Measurements from ENCODE around the gene FMN1.

The FMN1 gene

GRCh38 chr15:33068511-33068990 is 126.0 kb downstream of the FMN1 start:
- DNase-seq (ENCODE audit: low read depth in 2 of 3, low spot score in 2 of 3) = no peak

GRCh38 chr15:33068007-33068481 is 126.5 kb downstream of the FMN1 start:
- DNase-seq (ENCODE audit: low read depth in 2 of 3, low spot score in 2 of 3) = no peak

DNA sequence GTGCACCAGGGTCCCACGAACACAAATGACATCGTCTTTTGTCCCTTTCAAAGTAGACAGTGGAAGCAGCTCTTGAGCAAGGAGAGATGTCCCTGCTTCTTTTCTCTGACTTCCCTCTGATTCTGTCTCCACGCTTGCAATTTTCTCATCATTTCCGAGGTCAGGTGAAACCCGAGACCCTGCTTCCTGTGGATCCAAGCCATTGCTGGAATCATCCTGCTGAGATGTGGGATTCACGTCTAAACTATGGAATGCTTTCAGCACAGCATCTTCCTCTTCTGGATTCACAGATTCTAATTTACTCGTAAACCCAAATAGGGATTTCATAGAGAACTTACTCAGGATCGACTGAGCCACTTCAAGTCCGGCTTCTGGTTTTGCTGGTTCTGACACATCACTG is 127.1 kb downstream of the FMN1 start:
- no peak for DNase-seq (ENCODE audit: low read depth in 2 of 3, low spot score in 2 of 3)

DNA sequence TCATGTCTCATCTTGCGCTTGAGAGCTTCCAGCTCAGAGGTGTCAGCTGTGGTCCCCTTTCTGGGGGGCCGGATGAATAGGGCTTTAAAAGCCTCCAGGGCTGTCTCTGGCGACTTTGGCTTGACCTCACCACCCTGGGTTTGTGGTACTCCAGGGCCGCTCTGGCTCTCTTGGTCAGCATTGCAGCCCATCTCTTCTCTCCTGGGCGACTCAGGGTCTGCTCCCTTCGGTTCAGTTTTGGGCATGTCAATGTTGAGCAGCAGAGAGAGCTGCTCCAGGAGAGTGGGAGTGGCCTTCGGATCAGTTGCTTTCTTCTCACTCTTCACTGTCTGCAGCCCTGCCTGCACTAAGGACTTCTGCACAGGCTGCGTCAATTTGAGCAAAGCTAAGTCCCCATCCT is 127.9 kb downstream of the FMN1 start:
- DNase-seq (ENCODE audit: low read depth in 2 of 3, low spot score in 2 of 3) = no peak

DNA sequence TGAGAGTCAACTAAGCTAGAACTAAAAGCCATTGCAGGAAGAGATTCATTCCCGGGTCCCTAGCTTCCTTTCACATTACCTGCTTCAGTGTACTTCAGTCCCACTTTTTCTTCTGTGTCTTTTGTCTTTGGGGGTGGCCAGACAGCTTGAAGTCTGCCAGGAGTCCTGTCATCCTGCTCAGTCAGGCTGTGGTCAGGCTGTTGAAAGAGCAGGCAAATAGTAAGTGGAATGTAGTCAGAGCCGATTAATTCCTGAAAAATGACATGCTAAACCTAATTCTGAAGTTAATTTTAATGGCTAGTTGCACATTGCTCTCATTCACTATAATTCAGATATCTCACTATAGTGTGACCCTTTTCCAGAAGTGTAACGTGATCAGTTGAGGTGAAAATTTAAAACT is 129.6 kb downstream of the FMN1 start:
- DNase-seq (ENCODE audit: low read depth in 2 of 3, low spot score in 2 of 3) = no peak

DNA sequence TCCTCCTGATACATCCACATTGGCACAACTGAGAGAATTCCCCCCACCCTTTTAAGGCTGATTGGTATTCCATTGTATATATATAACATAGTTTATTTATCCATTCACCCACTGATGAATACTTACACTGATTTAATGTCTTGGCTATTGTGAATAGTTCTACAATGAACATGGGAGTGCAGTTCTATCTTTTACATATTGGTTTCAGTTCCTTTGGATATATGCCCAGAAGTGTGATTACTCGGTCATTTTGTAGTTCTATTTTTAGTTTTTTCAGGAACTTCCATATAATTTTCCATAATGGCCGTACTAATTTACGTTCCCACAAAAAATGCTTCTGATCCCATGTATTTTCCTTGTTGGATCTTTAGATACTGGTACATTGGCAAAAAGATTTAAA is 135.3 kb downstream of the FMN1 start:
- DNase-seq (ENCODE audit: low read depth in 2 of 3, low spot score in 2 of 3) = no peak

DNA sequence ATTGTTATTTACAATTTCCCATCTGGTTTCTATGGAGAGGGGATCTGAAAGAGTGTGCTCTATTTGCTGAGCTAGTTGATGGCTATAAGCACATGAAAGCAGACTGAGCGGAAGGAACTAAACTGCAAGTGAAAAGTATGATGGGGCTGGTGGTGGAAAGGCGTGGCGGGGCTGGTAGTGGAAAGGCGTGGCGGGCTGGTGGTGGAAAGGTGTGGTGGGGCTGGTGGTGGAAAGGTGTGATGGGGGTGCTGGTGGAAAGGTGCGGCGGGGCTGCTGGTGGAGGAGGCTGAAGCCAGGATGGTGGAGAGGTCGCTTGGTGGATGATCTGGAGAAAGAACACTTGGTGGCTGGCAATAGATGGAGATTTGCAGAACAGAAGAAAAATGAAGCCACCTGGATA is 136.7 kb downstream of the FMN1 start:
- no peak for DNase-seq (ENCODE audit: low read depth in 2 of 3, low spot score in 2 of 3)

DNA sequence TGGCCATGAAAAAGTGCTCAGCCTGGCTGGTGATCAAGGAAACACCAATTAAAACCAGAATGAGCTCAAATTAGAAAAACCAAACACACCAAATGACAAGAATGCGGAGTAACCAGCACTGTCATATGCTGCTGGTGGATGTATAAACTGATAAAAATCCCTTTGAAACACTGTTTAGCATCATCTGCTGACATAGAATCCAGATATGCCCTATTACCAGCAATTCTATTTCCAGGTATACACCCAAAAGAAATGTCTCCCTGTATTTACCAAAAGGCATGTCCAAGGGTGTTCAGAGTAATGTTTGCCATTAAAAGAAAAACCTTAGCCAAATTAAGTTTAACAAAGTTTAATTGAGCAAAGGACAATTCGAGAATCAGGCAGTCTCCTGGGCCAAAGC is 138.6 kb downstream of the FMN1 start:
- no peak for DNase-seq (ENCODE audit: low read depth in 2 of 3, low spot score in 2 of 3)

GRCh38 chr15:33051528-33051927 is 143.0 kb downstream of the FMN1 start:
- no peak for DNase-seq (ENCODE audit: low read depth in 2 of 3, low spot score in 2 of 3)

DNA sequence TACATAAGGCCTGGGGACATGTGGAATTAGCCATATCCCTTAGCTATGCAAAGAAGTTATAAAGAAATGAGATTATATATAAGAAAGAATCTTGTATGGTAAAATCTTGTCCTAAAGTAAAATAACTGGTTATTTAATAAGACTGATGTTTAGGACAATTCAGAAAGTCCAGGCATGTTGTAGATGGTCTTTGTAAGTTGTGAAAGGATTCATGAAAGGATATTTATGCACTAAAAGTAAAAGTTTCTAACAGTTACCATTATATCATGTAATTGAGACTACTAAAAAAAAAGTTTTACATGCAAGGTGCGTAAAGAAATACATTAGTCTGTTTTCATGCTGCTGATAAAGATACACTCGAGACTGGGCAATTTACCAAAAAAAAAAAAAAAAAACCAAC is 146.3 kb downstream of the FMN1 start:
- no peak for DNase-seq (ENCODE audit: low read depth in 2 of 3, low spot score in 2 of 3)

GRCh38 chr15:33047077-33047476 is 147.4 kb downstream of the FMN1 start:
- no peak for DNase-seq (ENCODE audit: low read depth in 2 of 3, low spot score in 2 of 3)

DNA sequence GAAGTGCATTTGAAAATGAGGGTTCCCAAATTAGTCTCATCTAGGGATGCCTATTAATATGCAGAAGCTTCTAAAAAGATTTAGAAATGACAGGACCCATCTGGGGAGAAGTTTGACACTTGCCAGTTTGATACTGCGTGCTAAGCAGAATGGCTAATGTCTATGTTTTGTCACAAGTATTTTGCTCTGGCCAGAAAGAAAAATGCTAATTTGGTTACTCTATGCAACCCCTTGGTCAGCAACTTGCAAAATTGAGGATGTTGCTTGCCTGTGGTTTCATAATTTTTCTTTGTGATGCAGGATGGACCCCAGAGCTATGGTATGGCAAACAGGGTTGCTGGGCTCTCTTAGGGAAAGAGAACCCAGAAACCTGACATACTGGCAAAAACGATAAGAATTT is 148.2 kb downstream of the FMN1 start:
- DNase-seq (ENCODE audit: low read depth in 2 of 3, low spot score in 2 of 3) = no peak

- no peak for DNase-seq (ENCODE audit: low read depth in 2 of 3, low spot score in 2 of 3)
Measured at GRCh38 chr15:33045066-33045810, 149.3 kb downstream of the FMN1 start.

DNA sequence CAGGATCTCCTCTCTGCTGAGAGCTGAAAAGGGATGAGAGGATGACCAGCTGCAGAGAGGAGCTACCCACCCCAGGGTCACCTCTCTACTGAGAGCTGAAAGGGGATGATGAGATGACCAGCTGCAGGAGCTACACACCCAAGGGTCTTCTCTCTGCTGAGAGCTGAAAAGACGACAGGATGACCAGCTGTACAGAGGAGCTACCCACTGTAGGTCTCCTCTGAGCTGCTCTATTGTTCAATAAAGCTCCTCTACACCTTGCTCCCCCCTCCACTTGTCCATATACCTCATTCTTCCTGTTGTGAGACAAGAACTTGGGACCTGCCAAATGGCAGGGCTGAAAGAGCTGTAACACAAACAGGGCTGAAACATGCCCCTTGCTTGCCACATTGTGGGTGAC is 149.9 kb downstream of the FMN1 start:
- no peak for DNase-seq (ENCODE audit: low read depth in 2 of 3, low spot score in 2 of 3)

GRCh38 chr15:33043636-33044035 is 150.9 kb downstream of the FMN1 start:
- no peak for DNase-seq (ENCODE audit: low read depth in 2 of 3, low spot score in 2 of 3)

DNA sequence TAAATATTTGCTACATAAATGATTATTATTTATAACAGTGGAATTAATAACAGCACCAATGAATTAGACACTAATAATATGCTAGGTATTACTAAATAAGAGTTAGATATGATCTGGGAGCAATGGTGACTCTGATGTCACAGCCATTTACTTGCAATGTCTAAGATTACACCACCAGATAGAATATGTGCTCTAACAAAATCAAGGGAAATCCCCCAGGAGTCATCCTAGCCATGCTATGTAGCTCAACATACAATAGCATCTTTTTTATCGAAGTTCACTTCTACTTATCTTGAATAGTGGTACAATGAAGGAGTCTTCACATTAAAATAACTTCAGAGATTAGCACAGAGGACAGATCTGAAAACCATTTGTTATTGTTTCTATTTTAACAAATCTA is 154.0 kb downstream of the FMN1 start:
- DNase-seq (ENCODE audit: low read depth in 2 of 3, low spot score in 2 of 3) = no peak

- no peak for DNase-seq (ENCODE audit: low read depth in 2 of 3, low spot score in 2 of 3)
Measured at GRCh38 chr15:33034588-33034987, 159.9 kb downstream of the FMN1 start.

GRCh38 chr15:33032053-33032452 is 162.5 kb downstream of the FMN1 start:
- DNase-seq (ENCODE audit: low read depth in 2 of 3, low spot score in 2 of 3) = no peak

DNA sequence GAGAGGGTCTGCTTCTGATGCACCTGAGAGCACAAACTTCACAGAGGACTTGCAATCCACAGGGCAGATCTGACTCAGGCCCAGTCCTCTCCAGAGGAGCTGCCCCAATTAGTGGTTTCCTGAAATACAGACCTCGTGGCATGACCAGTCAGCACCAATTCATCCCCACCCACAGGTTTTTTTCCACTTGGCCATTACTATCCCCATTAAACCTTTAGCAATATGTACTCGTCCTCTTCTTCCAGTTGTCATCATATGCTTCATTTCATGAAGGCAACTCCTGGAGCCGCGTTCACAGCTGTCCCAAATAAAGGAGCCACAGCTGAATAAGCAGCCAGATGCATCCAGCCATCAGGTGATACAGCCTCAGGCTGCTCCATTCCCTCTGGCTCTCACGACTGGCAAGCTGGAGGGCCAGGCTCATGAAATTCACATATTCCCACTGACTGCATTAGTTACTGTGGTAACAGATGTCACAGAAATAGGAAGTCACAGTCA is 163.1 kb downstream of the FMN1 start:
- no peak for DNase-seq (ENCODE audit: low read depth in 2 of 3, low spot score in 2 of 3)

GRCh38 chr15:33030315-33030714 is 164.2 kb downstream of the FMN1 start:
- no peak for DNase-seq (ENCODE audit: low read depth in 2 of 3, low spot score in 2 of 3)

- DNase-seq (ENCODE audit: low read depth in 2 of 3, low spot score in 2 of 3) = no peak
Measured at GRCh38 chr15:33029109-33029652, 165.3 kb downstream of the FMN1 start.

DNA sequence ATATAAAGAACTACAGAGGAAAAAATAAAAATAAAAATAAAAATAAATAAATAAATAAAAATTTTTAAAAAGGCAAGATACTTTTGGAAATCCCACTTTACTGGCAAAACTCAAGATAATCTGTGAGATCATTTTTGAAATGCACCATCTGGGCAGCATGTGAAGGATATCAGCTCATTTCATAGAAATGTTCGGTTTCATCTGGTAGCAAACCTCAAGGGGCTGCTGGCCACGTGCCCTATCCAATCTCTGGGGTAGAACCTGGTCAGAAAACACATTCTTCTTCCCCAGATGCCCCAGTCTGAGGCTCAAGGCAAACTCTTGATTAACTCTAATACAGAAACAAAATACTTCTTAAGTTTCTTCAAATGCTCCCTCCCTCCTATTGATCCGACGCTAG is 166.0 kb downstream of the FMN1 start:
- no peak for DNase-seq (ENCODE audit: low read depth in 2 of 3, low spot score in 2 of 3)

Measured in activated CD8-positive, alpha-beta memory T cell treated with anti-CD3 and anti-CD28 coated beads for 48 hours (primary cell).